ENCODE results near the gene KANSL3.
"Not testable (repeated sequence)": the region's sequence is repeated elsewhere in the genome, so short reads cannot be mapped to it uniquely, and the experiment has no call there.

The KANSL3 gene

DNA sequence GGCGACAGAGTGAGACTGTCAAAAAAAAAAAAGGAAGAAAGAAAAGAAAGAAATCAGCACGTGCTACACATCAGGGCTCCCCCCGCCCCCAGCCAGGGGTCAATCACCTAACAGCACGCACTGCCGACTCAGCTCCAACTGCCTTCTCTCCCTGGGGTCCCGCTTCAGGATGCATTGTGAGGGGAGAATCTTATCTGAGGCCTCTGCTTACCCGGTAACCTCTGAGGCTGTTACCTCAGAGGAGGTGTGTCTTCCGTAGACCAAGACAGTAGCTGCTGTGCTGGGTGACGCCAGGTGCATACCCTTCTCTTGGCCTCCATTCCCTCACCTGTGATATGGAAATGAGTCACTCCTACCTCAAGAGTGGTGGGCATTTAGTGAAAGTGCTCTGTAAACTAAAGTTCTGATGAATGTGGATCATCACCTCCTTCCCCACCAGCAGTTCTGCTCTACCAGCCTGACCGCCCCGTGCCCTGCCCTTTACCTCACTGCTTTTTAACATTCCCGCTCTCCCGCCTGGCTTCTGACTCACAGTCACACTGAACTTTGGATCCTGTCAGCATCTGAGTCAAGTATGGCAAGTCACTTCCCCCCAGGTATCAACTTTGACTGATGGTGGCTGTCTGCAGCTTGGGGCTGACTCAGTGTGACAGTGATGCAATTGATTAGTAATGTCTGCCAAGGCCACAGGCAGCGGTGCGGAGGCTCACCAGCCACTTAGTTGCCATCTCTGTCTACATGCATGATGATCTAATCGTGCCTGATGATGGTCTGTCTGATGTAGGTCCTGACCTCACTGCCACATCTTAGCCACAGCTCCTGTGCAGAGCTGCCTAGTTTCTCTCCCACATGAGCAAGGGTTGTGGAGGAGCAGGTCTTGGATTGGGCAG lies 81.4 kb downstream of the KANSL3 start:
- no peak for DNase-seq

- DNase-seq: no peak
Observed at GRCh38 chr2:96555146-96555610, 82.9 kb downstream of the KANSL3 start.

DNA sequence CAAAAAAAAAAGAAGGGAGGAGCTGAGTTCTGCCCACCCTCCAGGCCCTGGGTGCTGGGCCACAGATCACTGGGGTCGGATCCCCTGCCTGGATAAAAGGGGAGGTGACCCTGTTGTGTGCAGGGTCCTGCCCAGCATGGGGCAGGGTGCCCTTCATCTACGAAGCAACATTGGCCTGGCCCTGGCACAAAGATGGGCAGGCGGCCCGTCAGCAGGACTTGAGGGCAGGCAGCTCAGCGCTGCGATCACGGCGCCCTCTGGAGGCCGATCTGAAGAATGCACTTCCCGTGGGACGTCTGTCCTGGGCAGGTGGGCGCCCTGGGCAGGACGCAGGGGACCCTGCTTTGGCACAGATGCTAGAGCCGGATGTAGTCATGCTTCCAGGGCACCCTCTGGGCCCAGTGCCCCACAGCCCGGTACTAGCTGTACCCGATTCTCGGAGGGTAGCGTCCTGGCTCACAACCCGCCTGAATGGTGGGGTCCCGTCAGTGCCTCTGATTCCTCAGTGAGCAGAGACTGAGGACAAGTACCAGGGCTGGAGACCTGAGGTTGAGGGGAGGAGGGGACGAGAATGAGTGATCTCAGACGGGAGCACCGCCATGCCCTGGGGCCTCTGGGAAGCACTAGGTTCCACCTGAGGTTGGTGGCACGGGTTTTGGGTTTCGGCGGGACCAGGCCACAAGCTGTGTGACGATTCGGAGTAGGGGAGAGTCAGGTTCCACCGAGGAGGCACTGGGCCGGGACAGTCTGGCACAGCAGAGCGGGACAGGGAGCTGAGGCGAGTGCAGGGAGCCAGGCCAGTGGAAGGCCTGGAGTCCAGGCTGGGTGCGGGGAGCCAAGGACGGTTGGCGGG lies 83.6 kb downstream of the KANSL3 start:
- DNase-seq: peak; percentile 73

GRCh38 chr2:96553957-96554292 lies 84.2 kb downstream of the KANSL3 start:
- not testable (repeated sequence) for DNase-seq

GRCh38 chr2:96553176-96553956 lies 84.7 kb downstream of the KANSL3 start:
- no peak for DNase-seq

DNA sequence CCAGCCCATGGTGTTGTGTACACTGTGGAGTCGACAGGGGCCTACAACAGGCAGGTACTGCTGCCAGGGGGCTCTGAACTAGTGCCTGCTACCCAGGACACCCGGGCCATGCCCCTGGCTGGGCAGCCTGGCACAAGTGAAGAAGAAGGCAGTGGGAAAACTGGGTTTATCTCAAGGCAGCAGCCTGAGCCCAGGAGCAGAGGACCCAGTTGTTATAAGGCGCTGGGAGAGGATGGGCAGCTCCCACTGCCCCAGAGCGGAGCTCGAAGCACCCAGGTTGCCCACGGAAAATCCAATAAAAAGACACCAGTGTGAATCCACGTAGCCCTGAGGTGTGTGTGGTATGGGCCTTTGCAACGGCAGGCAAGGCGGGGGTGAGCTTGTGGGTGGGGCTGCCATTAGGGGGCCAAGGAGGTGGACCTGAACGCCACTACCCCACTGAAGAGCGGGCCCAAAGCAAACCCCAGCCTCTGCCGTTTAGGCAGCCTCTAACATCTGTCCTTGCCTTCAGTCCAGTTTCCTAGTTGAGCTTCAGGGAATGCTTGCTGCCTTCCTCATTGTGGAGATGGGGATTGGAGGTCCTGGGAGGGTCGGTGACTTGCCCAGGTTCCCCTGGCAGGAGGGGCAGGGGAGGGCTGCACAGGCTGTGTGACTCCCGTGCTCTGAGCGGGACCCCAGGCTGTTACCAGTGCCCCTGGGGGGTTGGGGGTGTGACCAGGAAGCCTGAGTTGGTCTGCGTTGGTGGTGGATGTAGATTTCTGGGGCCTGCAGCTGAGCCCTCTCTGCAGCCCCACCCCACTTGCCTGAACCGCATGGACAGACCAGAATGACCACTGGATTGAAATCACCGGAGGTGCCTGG lies 85.6 kb downstream of the KANSL3 start:
- no peak for DNase-seq

- DNase-seq: no peak
Observed at GRCh38 chr2:96551605-96552314, 86.4 kb downstream of the KANSL3 start.

DNA sequence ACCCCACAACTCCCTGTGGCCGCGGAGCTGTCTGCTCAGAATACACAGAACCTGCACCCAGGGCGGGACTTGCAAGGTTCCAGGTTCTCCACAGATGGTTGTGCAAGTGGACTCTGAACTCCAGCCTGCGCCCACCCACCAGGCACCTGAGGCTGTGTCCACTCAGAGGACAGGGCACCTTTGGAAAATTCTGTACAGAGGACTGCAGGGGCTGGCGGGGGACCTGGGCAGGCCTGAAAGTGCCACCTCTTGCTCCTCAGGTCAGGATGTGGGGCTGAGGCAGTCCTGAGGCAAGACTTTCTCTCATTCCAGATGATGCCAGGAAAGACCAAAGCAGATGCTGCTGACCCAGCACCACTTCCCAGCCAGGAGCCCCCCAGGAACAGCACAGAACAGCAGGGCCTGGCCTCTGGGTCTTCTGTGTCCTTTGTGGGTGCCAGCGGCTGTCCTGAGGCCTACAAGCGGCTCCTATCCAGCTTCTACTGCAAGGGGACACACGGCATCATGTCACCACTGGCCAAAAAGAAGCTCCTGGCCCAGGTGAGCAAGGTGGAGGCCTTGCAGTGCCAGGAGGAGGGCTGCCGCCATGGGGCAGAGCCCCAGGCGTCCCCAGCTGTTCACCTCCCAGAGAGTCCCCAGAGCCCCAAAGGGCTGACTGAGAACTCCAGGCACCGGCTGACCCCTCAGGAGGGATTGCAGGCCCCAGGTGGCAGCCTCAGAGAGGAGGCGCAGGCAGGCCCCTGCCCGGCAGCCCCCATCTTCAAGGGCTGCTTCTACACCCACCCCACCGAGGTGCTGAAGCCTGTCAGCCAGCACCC lies 87.1 kb downstream of the KANSL3 start:
- no peak for DNase-seq

DNA sequence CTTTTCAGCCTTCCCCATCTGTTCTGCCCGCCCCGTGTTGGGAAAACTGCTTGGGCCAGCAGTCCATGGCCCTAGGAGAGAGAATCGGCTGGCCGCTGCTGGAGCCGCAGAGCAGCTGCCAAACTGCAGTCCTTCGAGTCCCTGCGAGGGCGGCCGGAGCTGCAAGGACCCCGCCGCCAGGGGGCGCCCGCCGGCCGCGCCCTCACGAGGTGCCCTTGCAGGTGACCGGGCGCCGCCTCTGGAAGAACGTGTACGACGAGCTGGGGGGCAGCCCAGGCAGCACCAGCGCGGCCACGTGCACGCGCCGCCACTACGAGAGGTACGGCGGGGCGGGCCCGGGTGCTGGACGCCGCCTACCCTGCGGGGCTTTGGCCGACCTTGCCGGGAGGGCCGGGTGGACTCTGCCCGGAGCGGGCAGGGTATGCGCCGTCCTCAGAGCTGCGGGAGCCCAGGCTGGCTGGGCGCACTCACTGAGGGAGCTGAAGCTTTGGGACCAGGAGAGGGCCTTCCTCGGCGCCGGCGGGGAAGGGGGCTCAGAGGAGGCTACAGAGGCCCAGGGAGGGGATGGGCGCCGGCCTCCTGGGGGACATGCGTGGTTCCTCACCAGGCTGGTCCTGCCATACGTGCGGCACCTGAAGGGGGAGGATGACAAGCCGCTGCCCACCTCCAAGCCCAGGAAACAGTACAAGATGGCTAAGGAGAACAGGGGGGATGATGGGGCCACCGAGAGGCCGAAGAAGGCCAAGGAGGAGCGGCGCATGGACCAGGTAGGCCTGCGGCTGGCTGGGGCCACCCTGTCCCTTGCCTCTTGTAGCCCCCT lies 87.9 kb downstream of the KANSL3 start:
- DNase-seq: no peak

- DNase-seq: no peak
Observed at GRCh38 chr2:96549466-96549785, 88.7 kb downstream of the KANSL3 start.

- no peak for DNase-seq
Observed at GRCh38 chr2:96548558-96549465, 89.3 kb downstream of the KANSL3 start.

GRCh38 chr2:96547731-96548171 lies 90.4 kb downstream of the KANSL3 start:
- no peak for DNase-seq

DNA sequence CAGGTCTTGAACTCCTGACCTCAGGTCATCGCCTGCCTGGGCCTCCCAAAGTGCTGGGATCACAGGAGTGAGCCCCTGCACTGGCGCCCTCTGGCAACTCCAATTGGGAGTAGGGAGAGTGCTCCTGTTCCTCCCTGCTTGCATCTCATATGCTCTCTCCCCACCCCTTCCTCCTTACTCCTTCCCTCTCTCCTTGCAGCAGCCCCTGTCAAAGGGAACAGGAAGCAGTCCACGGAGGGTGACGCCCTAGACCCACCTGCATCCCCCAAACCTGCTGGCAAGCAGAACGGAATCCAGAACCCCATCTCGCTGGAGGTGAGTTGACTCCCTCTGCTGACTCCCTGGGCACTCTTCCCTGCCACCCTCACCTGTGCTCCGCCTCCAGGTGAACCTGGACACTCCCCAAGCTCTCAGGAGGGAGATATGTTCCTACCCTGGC lies 90.9 kb downstream of the KANSL3 start:
- no peak for DNase-seq

DNA sequence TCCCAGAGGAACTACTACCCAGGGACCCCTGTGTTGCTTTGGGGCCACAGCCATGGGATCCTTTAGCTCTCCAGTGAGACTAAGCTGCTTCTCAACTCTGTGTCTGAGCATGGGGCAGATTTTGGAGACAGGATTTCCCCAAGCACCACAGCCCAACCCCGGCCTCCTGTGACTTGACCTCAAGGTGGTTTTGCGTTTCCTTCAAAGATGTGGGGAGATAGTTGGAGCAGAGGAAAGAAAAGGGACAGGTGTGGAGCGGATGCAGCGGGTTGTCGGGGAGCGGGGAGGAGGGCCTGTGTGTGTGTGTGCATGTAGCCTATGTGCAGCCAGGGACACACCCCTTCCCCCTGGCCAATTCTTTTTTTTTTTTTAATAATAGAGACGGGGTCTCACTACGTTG lies 91.3 kb downstream of the KANSL3 start:
- DNase-seq: peak; percentile 44

GRCh38 chr2:96546321-96546720 lies 91.8 kb downstream of the KANSL3 start:
- no peak for DNase-seq

All from central memory CD4-positive, alpha-beta T cell (primary cell).